Measurements from ENCODE around the gene MYEOV. TPM values are rescaled to one million over a fixed set of nuclear protein-coding genes. Genes with fewer than 3 reads are reported as not detected.
A peak's percentile ranks its signal among the peaks of the same experiment; 100 is the strongest.

The MYEOV gene
- total and polyA plus RNA-seq, 2 of the 8 experiments (the other 6 are each of a cell fraction or from before 2014, with no cell fraction given) = 0.44 to 0.67 TPM

- Histone ChIP-seq H4K91ac (replicated peaks; ENCODE audit: insufficient read length, low read length) (no peak overlapping the region), H3K36me3 (ENCODE audit: control insufficient read depth in 2 of 4, insufficient read depth in 4 of 4, low read length in 3 of 4) (no peaks in the 10 kb centered on the region), H3K4me1 (replicated peaks in 1 of 4; ENCODE audit: control insufficient read depth in 3 of 4, insufficient read depth in 4 of 4, low read length in 3 of 4) (no peaks in the 10 kb centered on the region), H3K23ac (ENCODE audit: insufficient read length) (no peak overlapping the region), H2BK120ac (replicated peaks; ENCODE audit: low read depth, low read length) (no peak overlapping the region), H3K14ac (ENCODE audit: insufficient read length) (no peak overlapping the region), H2AK5ac (ENCODE audit: low read depth, low read length) (no peak overlapping the region), H3K56ac (replicated peaks; ENCODE audit: insufficient read length, low read depth, low read length) (no peak overlapping the region), H3K4me3 (ENCODE audit: extremely low read depth in 1 of 4, insufficient read depth in 2 of 4, low read depth in 3 of 4, low read length in 4 of 4) (no peak overlapping the region), H3K9me3 (ENCODE audit: insufficient read depth in 2 of 2, low read depth in 1 of 2, low read length in 1 of 2) (0 out of 4 replicates have a peak, but pooled peaks cover 2 to 5% of the 10 kb centered on the region in 2 experiments), H3K23me2 (ENCODE audit: low read depth, low read length) (peaks cover 7% of the 10 kb centered on the region; the same call in 1 of the 2 replicates), H2BK15ac (ENCODE audit: low read length) (0 out of 2 replicates have a peak overlapping the region, but pooled peaks have one; percentile 29), H2BK5ac (ENCODE audit: low read depth, low read length) (no peak overlapping the region), H4K8ac (ENCODE audit: extremely low read depth, insufficient read depth, low read length) (no peak overlapping the region), H2BK12ac (ENCODE audit: low read depth, low read length) (no peak overlapping the region), H3K27ac (ENCODE audit: low read depth, low read length) (no peak overlapping the region), H2BK20ac (ENCODE audit: low read length) (no peak overlapping the region), H4K20me1 (replicated peaks in 1 of 2; ENCODE audit: control insufficient read depth in 1 of 2, insufficient read depth in 2 of 2, low read length in 2 of 2) (peaks cover 0 to 2% of the 10 kb centered on the region in 2 experiments), H3K79me2 (ENCODE audit: control insufficient read depth in 1 of 2, insufficient read depth in 2 of 2, low read length in 2 of 2) (no peaks in the 10 kb centered on the region), H3K27me3 (replicated peaks in 1 of 4; ENCODE audit: control insufficient read depth in 3 of 4, extremely low read depth in 1 of 4, insufficient read depth in 3 of 4, low read length in 3 of 4) (no peaks in the 10 kb centered on the region), H4K5ac (ENCODE audit: insufficient read length, low read depth, low read length) (no peak overlapping the region), H3K9ac (replicated peaks in 1 of 4; ENCODE audit: extremely low read depth in 1 of 4, low read depth in 3 of 4, low read length in 3 of 4) (no peak overlapping the region), H2AFZ (ENCODE audit: low read length) (no peak overlapping the region), H3K4me2 (ENCODE audit: insufficient read depth in 1 of 2, low read depth in 2 of 2, low read length in 2 of 2) (no peak overlapping the region), H3K4ac (replicated peaks; ENCODE audit: insufficient read length, low read depth, low read length) (no peak overlapping the region), H3K79me1 (ENCODE audit: low read depth, low read length) (no peaks in the 10 kb centered on the region), H3K18ac (ENCODE audit: extremely low read depth, low read length) (no peak overlapping the region)
- DNase-seq (ENCODE audit: low read depth in 1 of 2, low spot score in 2 of 2) = no peak
- TF ChIP-seq JUN (IDR thresholded peaks at IDR 0.05; ENCODE audit: low read depth, low read length) = no peak
- TF ChIP-seq, protein P1, sequence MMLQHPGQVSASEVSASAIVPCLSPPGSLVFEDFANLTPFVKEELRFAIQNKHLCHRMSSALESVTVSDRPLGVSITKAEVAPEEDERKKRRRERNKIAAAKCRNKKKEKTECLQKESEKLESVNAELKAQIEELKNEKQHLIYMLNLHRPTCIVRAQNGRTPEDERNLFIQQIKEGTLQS (IDR thresholded peaks at IDR 0.05; ENCODE audit: insufficient read depth, low read depth, low read length) = no peak
- TF ChIP-seq NRF1 (IDR thresholded peaks at IDR 0.05; ENCODE audit: low read depth, low read length) = no peak
- TF ChIP-seq ASH2L (IDR thresholded peaks at IDR 0.05; ENCODE audit: low read length) = no peak
- no peak for TF ChIP-seq SUZ12 (IDR thresholded peaks at IDR 0.05; ENCODE audit: low read length)
- no peak for TF ChIP-seq TCF12 (IDR thresholded peaks at IDR 0.05; ENCODE audit: low read depth, low read length)
- no peak for TF ChIP-seq SIN3A (conservative IDR thresholded peaks at IDR 0.05 in 1 of 2, IDR thresholded peaks at IDR 0.05 in 1 of 2; ENCODE audit: low read depth in 1 of 2, low read length in 2 of 2)
- no peak for TF ChIP-seq RBBP5 (IDR thresholded peaks at IDR 0.05; ENCODE audit: borderline replicate concordance, low read depth, low read length)
- TF ChIP-seq SP1 (IDR thresholded peaks at IDR 0.05; ENCODE audit: low read depth, low read length) = no peak
- TF ChIP-seq TEAD4 (IDR thresholded peaks at IDR 0.05; ENCODE audit: low read depth, low read length) = no peak
- TF ChIP-seq FOSL1 (IDR thresholded peaks at IDR 0.05; ENCODE audit: insufficient read depth, low read depth, low read length) = no peak
- TF ChIP-seq POLR2A (IDR thresholded peaks at IDR 0.05; ENCODE audit: control extremely low read depth in 1 of 2, low read depth in 2 of 2, low read length in 2 of 2) = no peak
- no peak for TF ChIP-seq SIRT6 (IDR thresholded peaks at IDR 0.05; ENCODE audit: low read length)
- no peak for TF ChIP-seq GABPA (IDR thresholded peaks at IDR 0.05; ENCODE audit: borderline replicate concordance, insufficient read depth, low read length)
- no peak for TF ChIP-seq CBX5 (IDR thresholded peaks at IDR 0.05; ENCODE audit: low read depth, low read length)
- no peak for FAIRE-seq
- ChIA-PET CTCF (ENCODE audit: partially characterized antibody) (no interaction called here), POLR2A (ENCODE audit: partially characterized antibody) (no interaction called here)
- 89% methylated on average over 1 of the region's 3 CpGs; no CpG with 5 or more reads in 1 of the 2 experiments for WGBS, 2 experiments (ENCODE audit: extremely low coverage in 1 of 2, insufficient coverage in 1 of 2, insufficient read length in 1 of 2, insufficient replicate concordance in 2 of 2, low coverage in 1 of 2, low lambda C conversion rate in 2 of 2, missing lambda C conversion rate in 1 of 2)
Measured at GRCh38 chr11:69263736-69264052, 30.3 kb upstream of the MYEOV start.

All from H1 (cell line).